Measurements from ENCODE around the gene NR2C2. TPM values are rescaled to one million over a fixed set of nuclear protein-coding genes. Genes with fewer than 3 reads are reported as not detected.

The NR2C2 gene
- total and polyA plus RNA-seq, 2 of the 13 experiments (the other 11 are each of a cell fraction or from before 2014, with no cell fraction given) = 7.8 to 11.8 TPM

GRCh38 chr3:14925729-14926591 is 21.4 kb upstream of the NR2C2 start:
- peak; percentile 89 for FAIRE-seq
- 44% methylated on average over 9 of the region's 9 CpGs for WGBS (ENCODE audit: low lambda C conversion rate)

More at GRCh38 chr3:14925729-14926591, 21.4 kb upstream of the NR2C2 start:
- Histone ChIP-seq H2AFZ (ENCODE audit: low read length) (no peak overlapping the region), H3K9me3 (ENCODE audit: low read length) (no peaks in the 10 kb centered on the region), H3K79me2 (ENCODE audit: insufficient read depth, low read length) (no peaks in the 10 kb centered on the region), H3K27ac (ENCODE audit: extremely low read length, insufficient read depth, low read length) (no peak overlapping the region), H3K4me1 (ENCODE audit: insufficient read depth, low read length) (peaks cover under 1% of the 10 kb centered on the region; the same call in 1 of the 2 replicates), H3K4me3 (replicated peaks in 1 of 3; ENCODE audit: insufficient read depth in 1 of 3, low read depth in 2 of 3, low read length in 3 of 3) (no peak overlapping the region), H3K36me3 (replicated peaks in 1 of 2; ENCODE audit: control insufficient read depth in 1 of 2, insufficient read depth in 2 of 2, low read length in 2 of 2) (no peaks in the 10 kb centered on the region), H4K20me1 (ENCODE audit: insufficient read depth, low read length) (no peaks in the 10 kb centered on the region), H3K27me3 (ENCODE audit: control insufficient read depth in 1 of 2, insufficient read depth in 2 of 2, low read length in 2 of 2) (peaks cover 0 to 31% of the 10 kb centered on the region in 2 experiments; a peak in 2 of 5 replicates), H3K4me2 (ENCODE audit: low read depth, low read length) (no peak overlapping the region), H3K9ac (ENCODE audit: insufficient read depth, low read depth, low read length) (no peak overlapping the region)
- POLR2A ChIA-PET = interaction anchor here (0.7 kb wide), 1 partner anchor 11 kb away, joined by 3 read pairs; no protein-coding TSS in a partner anchor
- intact Hi-C loops (cut with micrococcal nuclease; ENCODE audit: unreplicated experiment) (loop anchor here (2.0 to 5.0 kb wide), 3 partner anchors 17 to 116 kb away; no protein-coding TSS in a partner anchor), in situ Hi-C loops (cut with HindIII; ENCODE audit: extremely low pct_ligation_motif_present, low pct_unique_long_range_greater_than_20kb) (loop anchor here (10.0 kb wide), 1 partner anchor 119 kb away; no protein-coding TSS in a partner anchor)
- peak; percentile 62 for DNase-seq (ENCODE audit: low spot score)
- CTCF ChIA-PET (ENCODE audit: low intra/inter-chr PET ratio, low total read pairs) = no interaction called here
- BruUV-seq (replicated peaks) = no TSS peak
- peak; percentile 59 for ATAC-seq
- TF ChIP-seq STAG1 (CRISPR knock-in tag; IDR thresholded peaks at IDR 0.05) (peak; percentile 84), IRF1 (CRISPR knock-in tag; IDR thresholded peaks at IDR 0.05; ENCODE audit: low read depth) (no peak), KAT8 (CRISPR knock-in tag; IDR thresholded peaks at IDR 0.05) (0 out of 2 replicates have a peak, but pooled peaks have one; percentile 24), MYNN (CRISPR knock-in tag; IDR thresholded peaks at IDR 0.05; ENCODE audit: low read depth) (no peak), ZBTB7A (CRISPR knock-in tag; IDR thresholded peaks at IDR 0.05) (0 out of 2 replicates have a peak, but pooled peaks have one; percentile 36), RAD21 (CRISPR knock-in tag; IDR thresholded peaks at IDR 0.05) (peak; percentile 73), RFXANK (CRISPR knock-in tag; IDR thresholded peaks at IDR 0.05) (no peak), CTCF (CRISPR knock-in tag; IDR thresholded peaks at IDR 0.05) (peak; percentile 83), TEAD3 (CRISPR knock-in tag; optimal IDR thresholded peaks at IDR 0.05; ENCODE audit: borderline replicate concordance) (no peak), ZNF24 (IDR thresholded peaks at IDR 0.05) (peak; percentile 89), FOXP4 (CRISPR knock-in tag; IDR thresholded peaks at IDR 0.05) (0 out of 2 replicates have a peak, but pooled peaks have one; percentile 14), SOX13 (IDR thresholded peaks at IDR 0.05) (no peak), SOX13 (CRISPR knock-in tag; conservative IDR thresholded peaks at IDR 0.05 in 1 of 2, IDR thresholded peaks at IDR 0.05 in 1 of 2) (0 out of 4 replicates have a peak, but pooled peaks of 1 of the 2 experiments have one; percentile 5), SMC3 (IDR thresholded peaks at IDR 0.05; ENCODE audit: low read length) (peak; percentile 64; the same call in 1 of the 2 replicates), ZNF430 (CRISPR knock-in tag; IDR thresholded peaks at IDR 0.05) (0 out of 2 replicates have a peak, but pooled peaks have one; percentile 32), HMGXB4 (CRISPR knock-in tag; IDR thresholded peaks at IDR 0.05; ENCODE audit: borderline replicate concordance in 1 of 2, low read depth in 1 of 2) (peak in 1 of 2 experiments; percentile 48; a peak in 1 of 4 replicates)
